HUES48 (cell line): Measurements from ENCODE around the gene RPS19BP1.

Experiments used
- H3K27ac ChIP-seq: one replicate; pipeline ENCODE4 v1.7.0; 2013; ENCODE audit warnings: low read depth, low read length, inconsistent platforms
- H3K27me3 ChIP-seq: 2 replicates; pipeline ENCODE4 v1.6.1; 2013; ENCODE audit warnings: mild to moderate bottlenecking, low read length; ENCODE audit not compliant: control insufficient read depth, insufficient read depth
- H3K36me3 ChIP-seq: 2 replicates; pipeline ENCODE4 v1.6.1; 2013; ENCODE audit warnings: low read length; ENCODE audit not compliant: control insufficient read depth, insufficient read depth
- H3K4me1 ChIP-seq: 2 replicates; pipeline ENCODE4 v1.6.1; 2013; ENCODE audit warnings: mild to moderate bottlenecking, low read length; ENCODE audit not compliant: control insufficient read depth, insufficient read depth
- H3K4me3 ChIP-seq: 2 replicates; pipeline ENCODE4 v1.5.1; 2013; ENCODE audit warnings: mild to moderate bottlenecking, low read depth, low read length
- H3K9ac ChIP-seq: 2 replicates; pipeline ENCODE4 v1.6.1; 2013; ENCODE audit warnings: mild to moderate bottlenecking, low read depth, low read length, moderate library complexity
- H3K9me3 ChIP-seq: 2 replicates; pipeline ENCODE4 v1.6.1; 2013; ENCODE audit warnings: low read length; ENCODE audit not compliant: control insufficient read depth, insufficient read depth

RPS19BP1 gene

GRCh38 chr22:39532215-39533073 lies at the start of gene RPS19BP1:
RPS19BP1 (minus strand) TSS chr22:39532748; CDS start chr22:39532738, 10 bp downstream.
- Histone ChIP-seq H3K4me1 (peaks cover 40% of the 10 kb centered on the region), H3K9ac (peak within 1 kb of the TSS; percentile 82), H3K27me3 (no peaks in the 10 kb centered on the region), H3K9me3 (no peaks in the 10 kb centered on the region), H3K27ac (peak within 1 kb of the TSS; percentile 81), H3K4me3 (peak within 1 kb of the TSS; percentile 92), H3K36me3 (peaks cover 21% of the 10 kb centered on the region)

GRCh38 chr22:39581303-39581702 lies 48.8 kb upstream of the RPS19BP1 start:
- H3K9ac ChIP-seq: no peak overlapping the region
- no peak overlapping the region for H3K27ac ChIP-seq
- H3K27me3 ChIP-seq: no peaks in the 10 kb centered on the region
- no peaks in the 10 kb centered on the region; the same call in 1 of the 2 replicates for H3K4me1 ChIP-seq
- H3K36me3 ChIP-seq: no peaks in the 10 kb centered on the region
- H3K4me3 ChIP-seq: no peak overlapping the region
- no peaks in the 10 kb centered on the region for H3K9me3 ChIP-seq

DNA sequence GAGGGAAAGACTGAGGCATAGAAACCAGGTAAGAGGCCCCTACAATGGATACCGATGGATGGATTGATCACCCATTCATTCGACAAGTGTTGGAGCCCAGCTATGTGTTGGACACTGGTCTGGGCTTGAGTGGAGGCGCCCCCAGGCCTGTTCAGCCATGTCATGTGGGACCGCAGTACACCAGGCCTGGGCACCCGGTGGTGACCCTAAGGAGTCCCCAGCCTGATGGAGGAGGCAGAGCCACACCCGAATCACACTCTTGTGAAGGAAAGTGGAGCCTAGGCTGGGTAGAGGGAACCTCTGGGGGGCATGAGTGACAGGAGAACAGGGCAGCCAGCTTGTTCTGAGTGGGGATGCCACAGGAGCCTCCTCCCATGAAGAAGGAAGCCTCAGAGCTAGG lies 48.2 kb upstream of the RPS19BP1 start:
- Histone ChIP-seq H3K27me3 (no peaks in the 10 kb centered on the region), H3K4me3 (no peak overlapping the region), H3K36me3 (no peaks in the 10 kb centered on the region), H3K27ac (no peak overlapping the region), H3K9ac (no peak overlapping the region), H3K4me1 (no peaks in the 10 kb centered on the region; the same call in 1 of the 2 replicates), H3K9me3 (no peaks in the 10 kb centered on the region)

GRCh38 chr22:39580006-39580441 lies 47.5 kb upstream of the RPS19BP1 start:
- H3K9me3 ChIP-seq: no peaks in the 10 kb centered on the region

DNA sequence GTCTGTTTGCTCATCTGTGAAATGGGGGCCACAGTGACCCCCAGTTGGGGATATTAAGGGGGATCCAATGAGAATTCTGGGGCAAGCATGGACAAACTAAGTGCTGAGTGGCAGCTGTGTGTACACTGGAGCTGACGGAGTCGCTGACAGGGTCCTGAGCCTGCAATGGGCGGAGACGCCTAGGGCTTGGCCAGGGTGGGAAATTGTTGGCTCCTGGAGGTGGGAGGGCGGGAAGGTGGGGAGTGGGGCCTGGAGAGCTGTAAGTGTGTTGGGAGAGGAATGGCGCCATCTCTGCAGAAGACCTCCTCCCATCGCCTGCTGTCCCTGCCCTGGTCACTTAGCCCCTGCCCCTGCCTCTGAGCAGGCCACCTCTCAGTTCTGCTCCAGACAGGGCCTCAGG lies 45.4 kb upstream of the RPS19BP1 start:
- Histone ChIP-seq H3K36me3 (no peaks in the 10 kb centered on the region), H3K27me3 (no peaks in the 10 kb centered on the region), H3K4me3 (no peak overlapping the region), H3K9ac (no peak overlapping the region), H3K4me1 (no peaks in the 10 kb centered on the region; the same call in 1 of the 2 replicates), H3K9me3 (no peaks in the 10 kb centered on the region), H3K27ac (no peak overlapping the region)

More at GRCh38 chr22:39580006-39580441, 47.5 kb upstream of the RPS19BP1 start:
- no peaks in the 10 kb centered on the region; the same call in 1 of the 2 replicates for H3K4me1 ChIP-seq
- H3K9ac ChIP-seq: no peak overlapping the region
- no peaks in the 10 kb centered on the region for H3K36me3 ChIP-seq
- H3K27ac ChIP-seq: no peak overlapping the region
- no peaks in the 10 kb centered on the region for H3K27me3 ChIP-seq
- no peak overlapping the region for H3K4me3 ChIP-seq

- Histone ChIP-seq H3K9ac (no peak overlapping the region), H3K9me3 (no peaks in the 10 kb centered on the region), H3K4me1 (no peaks in the 10 kb centered on the region; the same call in 1 of the 2 replicates), H3K4me3 (no peak overlapping the region), H3K36me3 (no peaks in the 10 kb centered on the region), H3K27me3 (no peaks in the 10 kb centered on the region), H3K27ac (no peak overlapping the region)
These were observed 44.8 kb upstream of the RPS19BP1 start for GRCh38 chr22:39577366-39577765.

DNA sequence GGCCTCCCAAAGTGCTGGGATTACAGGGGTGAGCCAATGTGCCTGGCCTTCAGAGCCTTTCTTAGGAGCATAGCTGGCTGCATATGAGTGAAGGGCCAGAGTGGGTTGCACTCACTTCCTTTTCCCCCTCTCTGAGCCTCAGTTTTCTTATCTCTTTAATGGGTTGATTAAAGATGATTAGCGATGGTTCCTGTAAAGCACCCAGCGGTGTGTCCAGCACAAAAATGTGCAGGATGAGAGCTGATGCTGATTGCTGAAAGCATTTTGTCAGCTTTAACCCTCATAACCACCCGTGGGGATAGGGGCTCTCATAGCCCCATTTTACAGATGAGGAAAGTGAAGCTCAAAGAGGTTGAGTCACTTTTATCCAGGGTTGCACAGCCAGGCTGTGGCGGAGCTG lies 43.5 kb upstream of the RPS19BP1 start:
- Histone ChIP-seq H3K4me3 (no peak overlapping the region), H3K27ac (no peak overlapping the region), H3K9ac (no peak overlapping the region), H3K4me1 (no peaks in the 10 kb centered on the region; the same call in 1 of the 2 replicates), H3K36me3 (no peaks in the 10 kb centered on the region), H3K27me3 (no peaks in the 10 kb centered on the region), H3K9me3 (no peaks in the 10 kb centered on the region)

- Histone ChIP-seq H3K27me3 (no peaks in the 10 kb centered on the region), H3K27ac (no peak overlapping the region), H3K9me3 (no peaks in the 10 kb centered on the region), H3K4me1 (no peaks in the 10 kb centered on the region; the same call in 1 of the 2 replicates), H3K36me3 (no peaks in the 10 kb centered on the region), H3K9ac (no peak overlapping the region), H3K4me3 (no peak overlapping the region)
These were observed 42.9 kb upstream of the RPS19BP1 start for GRCh38 chr22:39575552-39575825.

- Histone ChIP-seq H3K27ac (no peak overlapping the region), H3K4me1 (no peaks in the 10 kb centered on the region; the same call in 1 of the 2 replicates), H3K36me3 (no peaks in the 10 kb centered on the region), H3K9ac (no peak overlapping the region), H3K4me3 (no peak overlapping the region), H3K9me3 (no peaks in the 10 kb centered on the region), H3K27me3 (no peaks in the 10 kb centered on the region)
These were observed 42.4 kb upstream of the RPS19BP1 start for GRCh38 chr22:39574779-39575551.

DNA sequence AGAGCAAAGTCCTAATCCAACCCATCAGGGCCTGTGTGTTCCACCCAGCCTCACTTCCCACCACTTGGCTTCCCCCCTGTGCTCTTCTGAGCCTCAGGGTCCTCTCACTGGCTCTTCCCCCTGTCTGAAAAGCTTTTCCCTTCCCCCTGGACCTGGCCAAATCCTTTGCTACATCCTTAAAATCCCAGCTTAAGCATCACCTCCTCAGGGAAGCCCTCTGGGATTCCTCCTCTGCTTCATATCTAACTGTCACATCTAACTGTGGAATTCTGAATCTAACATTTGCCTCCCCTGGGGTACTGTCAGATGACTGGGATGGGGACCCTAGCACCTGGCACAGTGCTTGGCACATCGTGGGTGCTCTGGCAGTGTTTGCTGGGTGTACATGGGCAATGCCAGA lies 39.0 kb upstream of the RPS19BP1 start:
- H3K4me3 ChIP-seq: no peak overlapping the region
- H3K9me3 ChIP-seq: no peaks in the 10 kb centered on the region
- no peaks in the 10 kb centered on the region for H3K36me3 ChIP-seq
- H3K9ac ChIP-seq: no peak overlapping the region
- H3K27ac ChIP-seq: no peak overlapping the region
- no peaks in the 10 kb centered on the region for H3K4me1 ChIP-seq
- no peaks in the 10 kb centered on the region for H3K27me3 ChIP-seq

DNA sequence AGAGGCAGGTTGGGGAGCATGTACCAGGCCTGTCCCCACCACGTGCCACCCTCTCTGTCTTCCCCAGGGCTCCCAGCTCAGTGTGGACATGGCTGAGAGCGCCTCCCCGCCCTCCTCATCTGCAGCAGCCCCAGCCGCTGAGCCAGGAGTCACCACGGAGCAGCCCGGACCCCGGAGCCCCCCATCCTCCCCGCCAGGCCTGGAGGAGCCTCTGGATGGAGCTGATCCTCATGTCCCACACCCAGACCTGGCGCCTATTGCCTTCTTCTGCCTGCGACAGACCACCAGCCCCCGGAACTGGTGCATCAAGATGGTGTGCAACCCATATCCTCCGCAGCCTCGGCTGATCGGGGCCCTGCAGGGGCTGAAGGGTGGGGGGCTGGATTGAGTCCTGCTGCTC lies 38.1 kb upstream of the RPS19BP1 start, which contains the start of gene CACNA1I:
Gene CACNA1I, plus strand, starts transcription at position 89 of the 400 bp plus-strand sequence. Its CDS starts 0 bp downstream, at position 89.
- no peak within 1 kb of the TSS for H3K9ac ChIP-seq
- H3K4me3 ChIP-seq: no peak within 1 kb of the TSS
- H3K27ac ChIP-seq: no peak within 1 kb of the TSS
- no peaks in the 10 kb centered on the region for H3K9me3 ChIP-seq
- H3K4me1 ChIP-seq: no peaks in the 10 kb centered on the region
- no peaks in the 10 kb centered on the region for H3K27me3 ChIP-seq
- no peaks in the 10 kb centered on the region for H3K36me3 ChIP-seq
